ENCODE data around the gene EGF. TPM values are rescaled to one million over a fixed set of nuclear protein-coding genes. Genes with fewer than 3 reads are reported as not detected.

EGF gene
- total RNA-seq, 1 experiment from 2014 or later, result 1.5 TPM

- Histone ChIP-seq H4K20me1 (ENCODE audit: control insufficient read depth, insufficient read depth, insufficient read length) (no peaks in the 10 kb centered on the region), H3T11ph (ENCODE audit: low read length) (no peak overlapping the region), H3K4ac (ENCODE audit: low read depth, low read length) (no peak overlapping the region), H3K79me2 (ENCODE audit: insufficient read depth, low read length) (no peaks in the 10 kb centered on the region), H3K56ac (ENCODE audit: insufficient read length, low read depth, low read length) (no peak overlapping the region), H4K5ac (ENCODE audit: insufficient read length, low read depth, low read length) (no peak overlapping the region), H3K27me3 (ENCODE audit: insufficient read depth, low read length) (no peaks in the 10 kb centered on the region), H3K79me1 (ENCODE audit: insufficient read depth, low read depth, low read length, poor library complexity, severe bottlenecking) (no peaks in the 10 kb centered on the region), H2BK12ac (ENCODE audit: insufficient read length, low read depth, low read length) (no peak overlapping the region), H3K23me2 (ENCODE audit: insufficient read length, low read depth, low read length, poor library complexity, severe bottlenecking) (no peaks in the 10 kb centered on the region), H2BK15ac (ENCODE audit: low read depth, low read length) (no peak overlapping the region), H2BK5ac (ENCODE audit: insufficient read length, low read length) (no peak overlapping the region), H3K4me1 (ENCODE audit: insufficient read depth, low read length) (no peaks in the 10 kb centered on the region), H3K27ac (ENCODE audit: insufficient read length, low read depth, low read length) (no peak overlapping the region), H2AFZ (ENCODE audit: low read length) (no peak overlapping the region), H3K23ac (ENCODE audit: insufficient read length, low read depth, low read length) (no peak overlapping the region), H2BK120ac (ENCODE audit: low read depth, low read length, poor library complexity, severe bottlenecking) (no peak overlapping the region), H2AK5ac (ENCODE audit: insufficient read length, low read length) (no peak overlapping the region), H3K4me2 (ENCODE audit: insufficient read depth, insufficient read length, low read length) (no peak overlapping the region), H4K8ac (replicated peaks; ENCODE audit: insufficient read length, low read depth, low read length) (peak overlapping the region; percentile 67), H3K9me3 (ENCODE audit: control insufficient read depth, low read depth, low read length) (no peaks in the 10 kb centered on the region), H4K91ac (ENCODE audit: insufficient read length, low read depth, low read length) (no peak overlapping the region), H3K18ac (ENCODE audit: insufficient read length, low read depth, low read length) (no peak overlapping the region), H3K9ac (ENCODE audit: extremely low read depth, insufficient read length, low read length) (no peak overlapping the region), H3K14ac (ENCODE audit: insufficient read depth, low read length) (no peak overlapping the region), H2BK20ac (ENCODE audit: low read depth, low read length, poor library complexity, severe bottlenecking) (no peak overlapping the region)
- Mint-ChIP-seq H3K4me1 (no peaks in the 10 kb centered on the region), H3K36me3 (ENCODE audit: insufficient read depth in 1 of 3, low read depth in 3 of 3) (no peaks in the 10 kb centered on the region), H3K9me3 (no peaks in the 10 kb centered on the region), H3K4me3 (no peak overlapping the region), H3K27me3 (ENCODE audit: low read depth) (no peaks in the 10 kb centered on the region), H3K27ac (peak overlapping the region in 1 of 3 experiments; percentile 22; a peak in 1 of 7 replicates)
- no CpG with 5 or more reads among the region's 6 CpGs for WGBS (ENCODE audit: extremely low coverage, insufficient read length, low lambda C conversion rate)
- DNase-seq, result no peak
- TF ChIP-seq CTCF (conservative IDR thresholded peaks at IDR 0.05), result no peak
Observed at GRCh38 chr4:110003401-110004187, 90.9 kb downstream of the EGF start.
